HTR-8/SVneo (cell line): Measurements from ENCODE around the gene IPO5.

Source experiments
- DNase-seq: peaks from one replicate; pipeline ENCODE4 v3.0.0; 2011; ENCODE audit warnings: low spot score, mixed read lengths; ENCODE audit not compliant: insufficient read length
- FAIRE-seq: peaks from 2 replicates; lab custom pipeline; 2011; peaks lifted over from hg19 to GRCh38; lab: Jason Lieb, UNC

Gene IPO5

GRCh38 chr13:98048265-98048664 is 94.8 kb downstream of the IPO5 start:
- DNase-seq (no peak), FAIRE-seq (no peak)

GRCh38 chr13:98050041-98050466 is 96.6 kb downstream of the IPO5 start:
- FAIRE-seq (no peak), DNase-seq (no peak)

GRCh38 chr13:98052412-98052811 is 98.9 kb downstream of the IPO5 start:
- DNase-seq (no peak), FAIRE-seq (no peak)

- no peak for DNase-seq
- FAIRE-seq = no peak
Measured at GRCh38 chr13:98054301-98054700, 100.8 kb downstream of the IPO5 start.

- FAIRE-seq = no peak
Measured at GRCh38 chr13:98055623-98056022, 102.1 kb downstream of the IPO5 start.

GRCh38 chr13:98056839-98057410 is 103.5 kb downstream of the IPO5 start:
- FAIRE-seq (peak; percentile 73), DNase-seq (no peak)

More at GRCh38 chr13:98055623-98056022, 102.1 kb downstream of the IPO5 start:
- no peak for DNase-seq

GRCh38 chr13:98059276-98059675 is 105.8 kb downstream of the IPO5 start:
- DNase-seq = no peak
- no peak for FAIRE-seq

GRCh38 chr13:98060282-98060681 is 106.8 kb downstream of the IPO5 start:
- DNase-seq (no peak), FAIRE-seq (no peak)

- no peak for FAIRE-seq
- DNase-seq = no peak
Measured at GRCh38 chr13:98065468-98065867, 112.0 kb downstream of the IPO5 start.

- FAIRE-seq (no peak), DNase-seq (no peak)
Measured at GRCh38 chr13:98066636-98067035, 113.2 kb downstream of the IPO5 start.

- DNase-seq (peak; percentile 10), FAIRE-seq (no peak)
Measured at GRCh38 chr13:98068521-98068920, 115.0 kb downstream of the IPO5 start.

- DNase-seq (no peak), FAIRE-seq (no peak)
Measured at GRCh38 chr13:98069985-98070384, 116.5 kb downstream of the IPO5 start.

- DNase-seq = no peak
- FAIRE-seq = no peak
Measured at GRCh38 chr13:98071316-98071715, 117.8 kb downstream of the IPO5 start.

GRCh38 chr13:98072476-98072875 is 119.0 kb downstream of the IPO5 start:
- DNase-seq (no peak), FAIRE-seq (no peak)
